GM19468 (cell line): Measurements from ENCODE around the gene DUSP3.

Source experiments
- ATAC-seq: cut with Tn5 transposase; IDR thresholded peaks from one replicate; pipeline ENCODE4 v1.9.1; 2021; ENCODE audit warnings: mild to moderate bottlenecking, moderate library complexity, moderate number of reproducible peaks; ENCODE audit not compliant: unreplicated experiment; ENCODE audit errors: extremely low read depth

The DUSP3 gene

GRCh38 chr17:43778337-43779144, at the start of gene DUSP3:
DUSP3 (minus strand) TSS chr17:43778977; CDS start chr17:43778924, 53 bp downstream.
- ATAC-seq, result peak; percentile 47

DNA sequence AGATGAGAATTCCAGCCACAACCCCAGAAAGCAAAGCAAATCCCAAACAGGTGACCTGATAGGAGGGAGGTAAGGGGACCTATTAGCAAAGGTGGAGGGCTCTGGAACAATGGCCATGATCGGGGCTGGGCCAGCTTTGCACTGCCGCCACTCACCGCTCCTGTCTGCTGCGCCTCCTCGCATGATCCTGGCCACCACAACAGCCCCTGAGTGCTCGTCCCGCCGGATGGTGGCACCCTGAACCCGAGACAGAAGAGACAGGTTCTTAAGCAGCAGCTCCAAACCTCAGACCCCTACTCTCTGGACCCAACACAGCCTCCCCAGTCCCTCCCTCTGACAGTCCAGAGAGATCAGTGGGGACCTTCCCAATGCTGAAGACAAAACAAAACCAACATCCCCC, 48.8 kb upstream of the DUSP3 start:
- ATAC-seq, result no peak

DNA sequence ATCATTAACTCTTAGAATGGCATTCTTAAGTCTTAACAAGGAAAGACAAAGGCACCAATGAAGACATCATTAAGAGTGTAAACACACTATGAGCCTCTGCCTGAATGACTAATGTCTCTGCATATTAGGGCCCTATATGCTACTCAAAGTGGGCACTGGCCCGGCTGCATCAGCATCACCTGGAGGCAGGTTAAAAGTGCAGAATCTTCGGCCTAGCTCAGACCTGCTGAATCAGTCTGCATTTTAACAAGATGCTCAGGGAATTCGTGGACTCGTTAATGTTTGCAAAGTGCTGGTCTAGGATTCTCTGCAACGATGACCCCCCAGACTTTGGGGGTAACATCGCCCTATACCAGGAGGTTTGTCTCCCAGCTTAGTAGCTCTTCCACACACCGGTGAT, 47.4 kb upstream of the DUSP3 start:
- no peak for ATAC-seq

DNA sequence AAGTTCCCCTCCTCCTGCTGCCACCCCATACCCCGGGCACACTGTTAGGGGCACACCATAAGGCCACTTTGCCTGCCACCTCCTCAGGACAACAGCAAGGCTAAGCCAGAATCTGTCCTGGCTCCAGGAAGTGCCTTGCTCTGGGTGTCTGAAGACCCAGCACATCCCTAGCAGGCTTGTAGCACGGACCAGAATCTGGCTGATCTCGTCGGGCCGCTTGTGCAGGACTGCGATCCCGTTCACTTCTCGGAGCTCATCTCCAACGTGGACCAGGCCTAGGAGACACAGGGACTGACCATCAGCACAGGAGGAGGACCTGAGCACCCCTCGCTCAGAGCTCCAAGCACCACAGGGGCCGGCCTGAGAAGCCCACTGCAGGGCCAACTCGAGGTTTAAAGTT, 46.8 kb upstream of the DUSP3 start:
- no peak for ATAC-seq

DNA sequence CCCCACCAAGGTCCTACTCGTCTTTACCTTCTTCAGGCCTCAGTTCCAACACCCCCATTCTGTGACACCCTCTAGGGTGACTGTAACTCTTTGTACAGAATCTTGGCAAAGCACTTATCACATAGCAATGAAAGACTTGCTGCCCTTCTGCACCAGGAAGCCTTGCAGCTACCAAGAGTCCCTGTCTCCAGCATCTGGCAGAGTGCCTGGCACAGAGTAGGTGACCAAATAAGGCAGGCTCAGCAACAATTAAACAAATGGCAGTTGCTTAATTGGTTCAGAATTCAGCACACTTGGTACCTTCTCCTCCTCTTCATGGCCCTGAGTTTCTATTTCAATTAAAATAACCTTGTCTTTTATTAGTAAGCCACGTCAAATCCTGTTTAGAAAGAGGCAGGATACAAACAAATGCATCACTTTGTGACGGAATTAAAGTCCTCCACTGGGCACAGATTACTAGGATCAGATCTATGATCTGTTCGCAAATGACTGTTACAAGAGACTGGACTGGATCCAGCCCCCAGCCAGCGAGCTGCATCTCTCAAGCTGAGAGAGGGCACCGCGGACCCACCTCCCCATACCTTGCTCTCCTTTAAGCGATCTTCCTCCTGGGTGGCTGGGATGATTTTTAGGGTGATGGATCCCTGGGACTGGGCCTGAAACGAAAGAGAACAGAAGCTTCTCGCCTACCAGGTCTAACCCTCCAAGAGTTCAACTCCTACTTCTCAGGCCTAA, 44.7 kb upstream of the DUSP3 start:
- no peak for ATAC-seq

DNA sequence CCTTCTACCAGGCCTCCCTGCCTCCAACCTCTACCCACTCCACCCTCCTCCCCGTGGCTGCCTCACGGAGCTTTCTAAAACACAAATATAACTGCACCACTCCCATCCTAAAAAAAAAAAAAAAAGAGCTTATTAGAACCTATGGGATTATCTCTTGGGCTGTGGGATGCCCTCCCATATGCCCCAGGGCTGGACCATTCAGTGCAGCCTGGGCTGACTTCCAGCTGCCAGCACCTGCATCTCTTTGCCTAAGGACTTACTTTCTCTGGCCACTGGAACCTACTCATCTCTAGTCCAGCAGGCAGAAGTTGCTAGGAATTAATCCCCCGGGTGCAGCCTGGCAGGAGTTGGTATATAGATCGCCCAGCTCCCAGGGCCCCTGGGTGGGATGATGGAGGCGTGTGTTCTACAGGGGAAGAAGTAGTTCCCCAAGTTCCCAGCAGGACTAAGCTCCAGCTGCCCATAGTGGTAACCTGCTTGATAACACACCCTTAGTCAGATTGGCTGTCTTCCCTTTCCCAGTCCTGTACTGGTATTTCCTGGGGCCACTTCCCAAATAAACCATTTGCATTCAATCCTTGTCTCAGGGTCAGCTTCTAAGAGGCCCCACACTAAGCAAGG, 43.9 kb upstream of the DUSP3 start:
- no peak for ATAC-seq

DNA sequence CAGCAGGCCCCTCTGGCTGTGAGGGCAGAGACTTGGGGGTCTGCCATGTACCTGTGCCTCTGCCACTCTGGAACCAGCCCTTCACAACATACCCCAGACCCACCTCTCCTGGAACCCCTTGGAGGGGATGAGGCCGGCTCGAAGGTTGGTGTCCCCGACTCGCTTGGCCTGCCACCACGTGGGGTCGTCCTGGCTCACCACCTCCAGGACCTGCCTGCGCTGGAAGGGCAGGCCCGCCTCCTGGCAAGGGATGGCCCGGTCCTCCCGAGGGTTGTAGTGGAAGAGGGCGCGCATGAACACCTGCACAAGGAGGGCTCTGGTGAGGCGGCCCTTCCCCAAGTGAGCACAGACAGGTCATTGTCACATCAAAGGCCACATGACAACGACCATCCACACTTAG, 42.0 kb upstream of the DUSP3 start:
- no peak for ATAC-seq

DNA sequence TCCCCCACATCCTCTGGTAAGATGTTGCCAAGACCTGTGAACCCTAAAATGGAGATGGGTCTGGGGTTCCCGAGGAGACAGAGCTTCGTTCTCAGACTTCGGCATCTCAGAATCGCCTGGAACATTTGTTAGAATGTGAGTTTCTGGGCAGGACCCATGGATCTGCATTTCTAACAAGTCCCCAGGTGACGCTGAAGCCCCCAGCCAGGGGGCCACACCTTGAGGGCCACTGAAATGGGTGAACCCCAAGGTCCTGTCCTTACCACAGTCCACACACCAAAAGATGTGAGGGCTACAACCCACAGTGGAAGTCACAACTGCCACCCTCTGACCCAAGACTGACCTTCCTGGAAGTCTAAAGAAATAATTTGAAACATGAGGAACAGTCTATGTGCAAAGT, 40.2 kb upstream of the DUSP3 start:
- no peak for ATAC-seq

GRCh38 chr17:43817826-43818225, 39.0 kb upstream of the DUSP3 start:
- ATAC-seq, result no peak

DNA sequence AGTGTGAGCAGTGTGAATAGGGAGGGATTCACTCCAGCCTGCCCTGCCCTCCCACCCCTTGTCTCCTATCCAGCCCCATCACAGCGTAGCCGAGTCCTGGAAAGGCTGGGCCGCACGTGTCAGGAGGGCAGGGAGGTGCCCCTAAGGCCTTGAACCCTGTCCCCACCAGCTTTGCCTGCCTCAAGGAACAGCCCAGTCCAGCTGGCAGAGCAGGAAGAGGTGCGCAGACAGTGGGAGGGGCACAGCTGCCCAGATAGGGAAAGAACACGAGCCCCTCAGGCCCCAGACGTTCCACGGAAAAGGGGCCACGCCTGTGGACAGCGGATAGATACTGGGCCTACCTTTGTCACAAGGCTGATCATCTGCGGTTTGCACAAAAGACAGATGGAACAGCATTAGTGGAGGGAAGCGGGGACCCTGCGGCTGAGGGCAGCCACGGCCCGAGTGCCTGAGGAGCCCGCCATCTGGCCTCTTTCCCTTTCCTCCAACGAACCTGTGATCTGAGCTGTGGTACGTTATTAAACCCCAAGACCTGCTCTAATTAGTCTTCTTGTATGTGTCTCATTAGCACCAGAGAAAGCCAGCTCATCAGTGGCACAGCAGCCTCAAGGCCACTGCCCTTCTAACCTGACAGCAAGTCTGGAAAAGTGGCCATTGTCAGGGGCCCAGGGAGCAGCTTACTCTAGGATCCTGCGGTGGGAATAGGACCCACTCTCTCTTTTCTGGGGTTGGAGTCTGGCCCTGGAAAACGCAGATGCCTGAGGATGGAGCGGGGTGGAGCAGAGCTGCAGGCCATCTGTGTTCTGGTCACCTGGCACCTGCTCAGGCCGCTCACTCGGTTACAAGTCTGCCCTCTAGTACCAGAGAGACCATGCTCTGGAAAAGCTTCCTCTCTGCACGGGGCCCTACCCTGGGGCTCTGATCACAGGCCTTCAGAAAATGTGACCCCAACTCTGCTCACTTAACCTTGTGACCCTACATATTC, 37.9 kb upstream of the DUSP3 start:
- ATAC-seq, result no peak

DNA sequence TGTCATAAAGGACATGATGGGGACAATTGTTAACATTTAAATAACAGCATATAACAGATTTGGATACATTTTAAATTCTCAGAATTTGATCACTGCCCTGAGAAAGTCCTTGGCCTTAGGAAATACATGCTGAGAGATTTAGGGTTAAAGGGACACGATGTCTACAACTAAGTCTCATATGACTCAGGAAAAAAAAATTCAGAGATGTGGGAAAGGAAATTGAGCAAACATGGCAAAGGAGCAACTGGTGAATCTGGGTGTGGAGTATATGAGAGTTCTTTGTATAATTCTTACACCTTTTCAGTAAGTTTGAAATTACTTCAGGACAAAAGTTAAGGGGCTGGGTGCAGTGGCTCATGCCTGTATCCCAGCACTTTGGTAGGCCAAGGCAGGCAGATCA, 35.9 kb upstream of the DUSP3 start:
- no peak for ATAC-seq

DNA sequence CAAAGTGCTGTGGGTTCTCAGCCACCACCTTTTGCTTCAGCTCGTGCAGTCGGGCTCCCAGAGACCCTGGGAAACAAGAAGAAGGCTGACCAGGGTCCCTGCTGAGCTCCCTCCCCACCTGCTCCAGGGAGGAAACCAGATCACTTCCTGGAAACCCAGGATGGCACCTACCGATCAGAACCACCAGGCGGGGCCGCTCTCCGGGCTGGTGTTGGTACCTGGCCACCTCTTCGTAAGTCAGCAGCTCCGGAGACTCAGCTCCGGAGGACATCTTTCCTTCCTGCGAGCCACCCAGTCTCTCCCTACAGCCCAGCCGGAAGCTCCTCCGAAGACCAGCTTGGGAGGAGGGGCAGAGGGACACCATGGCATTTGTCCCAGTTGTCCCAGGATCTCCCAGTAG, 35.2 kb upstream of the DUSP3 start:
- ATAC-seq, result no peak

GRCh38 chr17:43813386-43813785, 34.6 kb upstream of the DUSP3 start:
- ATAC-seq, result no peak

- no peak for ATAC-seq
Measured at GRCh38 chr17:43812396-43813265, 33.9 kb upstream of the DUSP3 start.

DNA sequence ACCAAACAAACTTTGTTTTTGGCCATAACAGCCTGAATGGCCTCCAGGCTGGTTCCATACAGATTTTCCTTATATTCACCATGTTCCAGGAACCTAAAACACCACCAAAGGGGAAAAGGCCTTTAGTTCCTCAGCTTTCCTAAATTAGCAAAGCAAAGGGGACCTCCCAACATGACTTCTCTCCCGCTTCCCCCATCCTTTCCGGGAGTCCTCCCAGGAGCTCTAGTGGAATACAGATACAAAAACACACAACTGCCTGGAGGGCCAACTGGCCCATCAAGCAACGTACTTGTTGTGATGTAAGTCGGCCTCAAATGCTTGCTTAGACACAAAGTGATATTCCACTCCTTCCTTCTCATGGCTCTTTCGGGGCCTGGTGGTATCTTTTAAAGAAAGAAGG, 32.0 kb upstream of the DUSP3 start:
- ATAC-seq, result no peak

DNA sequence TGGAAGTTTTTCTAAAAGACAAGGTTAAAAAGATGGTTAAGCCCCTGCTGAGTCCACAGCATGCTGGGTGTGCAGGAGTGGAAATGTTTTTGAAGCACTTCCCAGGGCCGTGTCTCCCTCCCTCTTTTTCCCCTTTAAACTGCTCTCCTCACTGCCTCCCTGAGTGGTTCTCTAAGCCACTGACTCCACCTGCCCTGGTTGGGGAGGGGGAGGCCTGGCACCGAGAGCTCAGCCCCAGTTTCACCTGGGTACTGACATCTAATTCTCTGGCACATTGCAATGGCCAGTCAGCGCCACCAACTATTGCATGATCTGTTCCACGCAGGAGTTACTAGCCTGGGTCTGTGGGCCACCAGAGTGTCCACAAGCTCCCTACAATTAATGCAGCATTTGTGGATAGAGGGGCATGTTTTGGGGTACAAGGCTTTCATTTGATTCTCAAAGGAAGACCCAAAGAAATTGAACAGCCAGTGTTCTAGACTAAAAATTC, 31.5 kb upstream of the DUSP3 start:
- ATAC-seq, result no peak

DNA sequence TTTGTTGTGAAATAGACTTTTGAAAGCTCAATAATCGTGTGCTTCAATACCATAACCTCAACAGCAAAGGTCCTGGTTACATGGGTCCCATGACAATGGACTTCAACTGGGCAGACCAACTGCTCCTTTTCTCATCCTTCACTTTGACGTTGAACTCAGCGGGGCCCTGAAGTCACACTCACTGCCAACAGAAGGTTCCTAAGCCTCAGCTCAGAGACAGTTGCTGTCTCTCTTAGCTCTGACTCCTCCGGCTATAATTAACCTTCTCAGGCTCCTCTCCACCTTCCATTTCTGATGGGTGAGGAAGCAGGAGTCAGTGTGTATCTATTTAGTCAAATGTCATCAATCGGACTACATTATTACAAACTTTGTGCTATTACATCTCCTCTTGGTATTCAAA, 30.3 kb upstream of the DUSP3 start:
- ATAC-seq, result no peak

GRCh38 chr17:43808076-43808475, 29.3 kb upstream of the DUSP3 start:
- ATAC-seq, result no peak

- ATAC-seq, result no peak
Measured at GRCh38 chr17:43805117-43805516, 26.3 kb upstream of the DUSP3 start.
